Glutamatergic neuron (in vitro differentiated cells): ENCODE results near the gene FSIP1. TPM values are rescaled to one million over a fixed set of nuclear protein-coding genes. Genes with fewer than 3 reads are reported as not detected.

ENCODE experiments used
- DNase-seq: peaks from one replicate; pipeline ENCODE4 v3.0.0; 2022
- H3K27ac Mint-ChIP-seq: one replicate; pipeline ENCODE4 v1.8.0; 2020; ENCODE audit warnings: mild to moderate bottlenecking, mixed read lengths, inconsistent platforms; ENCODE audit not compliant: unreplicated experiment
- H3K27me3 Mint-ChIP-seq: one replicate; pipeline ENCODE4 v1.8.0; 2020; ENCODE audit warnings: mild to moderate bottlenecking, moderate library complexity, mixed read lengths, inconsistent platforms; ENCODE audit not compliant: unreplicated experiment
- H3K36me3 Mint-ChIP-seq: one replicate; pipeline ENCODE4 v1.8.0; 2020; ENCODE audit warnings: mild to moderate bottlenecking, mixed read lengths, inconsistent platforms; ENCODE audit not compliant: unreplicated experiment
- H3K4me1 Mint-ChIP-seq: one replicate; pipeline ENCODE4 v1.8.0; 2020; ENCODE audit warnings: mild to moderate bottlenecking, low read depth, mixed read lengths, inconsistent platforms; ENCODE audit not compliant: unreplicated experiment
- H3K4me3 Mint-ChIP-seq: one replicate; pipeline ENCODE4 v1.8.0; 2020; ENCODE audit warnings: mild to moderate bottlenecking, mixed read lengths, inconsistent platforms; ENCODE audit not compliant: unreplicated experiment
- H3K9me3 Mint-ChIP-seq: one replicate; pipeline ENCODE4 v1.8.0; 2020; ENCODE audit warnings: mild to moderate bottlenecking, moderate library complexity, mixed read lengths, inconsistent platforms; ENCODE audit not compliant: unreplicated experiment
- total RNA-seq: library from RNA; stranded (reverse); fragmentation: NEBNext Ultra II Directional; extraction: Animal tissue kit (Norgen Biotek cat#: 25700); gene quantifications from one replicate; pipeline ENCODE4 v1.2.1, GENCODE V29; 2021; ENCODE audit not compliant: unreplicated experiment
- TF ChIP-seq, protein P1 (sequence below): fragments of 200-600 bp; sonication (generic); IDR thresholded peaks from one replicate; pipeline ENCODE4 v1.5.0; 2021; ENCODE audit not compliant: partially characterized antibody, unreplicated experiment

FSIP1 gene
- total RNA-seq, 1 donor from 2014 or later, result 1.5 TPM

- Mint-ChIP-seq H3K4me3 (peak overlapping the region; percentile 50), H3K36me3 (peaks cover 5% of the 10 kb centered on the region), H3K9me3 (peaks cover 7% of the 10 kb centered on the region), H3K27me3 (peaks cover 7% of the 10 kb centered on the region), H3K4me1 (peaks cover 23% of the 10 kb centered on the region), H3K27ac (peak overlapping the region; percentile 83)
- DNase-seq, result peak; percentile 41
- TF ChIP-seq, protein P1, sequence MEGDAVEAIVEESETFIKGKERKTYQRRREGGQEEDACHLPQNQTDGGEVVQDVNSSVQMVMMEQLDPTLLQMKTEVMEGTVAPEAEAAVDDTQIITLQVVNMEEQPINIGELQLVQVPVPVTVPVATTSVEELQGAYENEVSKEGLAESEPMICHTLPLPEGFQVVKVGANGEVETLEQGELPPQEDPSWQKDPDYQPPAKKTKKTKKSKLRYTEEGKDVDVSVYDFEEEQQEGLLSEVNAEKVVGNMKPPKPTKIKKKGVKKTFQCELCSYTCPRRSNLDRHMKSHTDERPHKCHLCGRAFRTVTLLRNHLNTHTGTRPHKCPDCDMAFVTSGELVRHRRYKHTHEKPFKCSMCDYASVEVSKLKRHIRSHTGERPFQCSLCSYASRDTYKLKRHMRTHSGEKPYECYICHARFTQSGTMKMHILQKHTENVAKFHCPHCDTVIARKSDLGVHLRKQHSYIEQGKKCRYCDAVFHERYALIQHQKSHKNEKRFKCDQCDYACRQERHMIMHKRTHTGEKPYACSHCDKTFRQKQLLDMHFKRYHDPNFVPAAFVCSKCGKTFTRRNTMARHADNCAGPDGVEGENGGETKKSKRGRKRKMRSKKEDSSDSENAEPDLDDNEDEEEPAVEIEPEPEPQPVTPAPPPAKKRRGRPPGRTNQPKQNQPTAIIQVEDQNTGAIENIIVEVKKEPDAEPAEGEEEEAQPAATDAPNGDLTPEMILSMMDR, result no peak
These were observed 11.6 kb downstream of the FSIP1 start for GRCh38 chr15:39770748-39771689.

- TF ChIP-seq, protein P1, result no peak
These were observed 14.7 kb downstream of the FSIP1 start for GRCh38 chr15:39767921-39768320.

GRCh38 chr15:39761006-39761405, 21.6 kb downstream of the FSIP1 start:
- Mint-ChIP-seq H3K36me3 (no peaks in the 10 kb centered on the region), H3K27me3 (no peaks in the 10 kb centered on the region), H3K27ac (no peak overlapping the region), H3K9me3 (no peaks in the 10 kb centered on the region), H3K4me3 (no peak overlapping the region), H3K4me1 (no peaks in the 10 kb centered on the region)
- DNase-seq, result no peak
- TF ChIP-seq, protein P1, result no peak

More at GRCh38 chr15:39767921-39768320, 14.7 kb downstream of the FSIP1 start:
- no peak overlapping the region for H3K4me3 Mint-ChIP-seq
- no peak for DNase-seq
- H3K27me3 Mint-ChIP-seq, result peaks cover 5% of the 10 kb centered on the region
- no peaks in the 10 kb centered on the region for H3K36me3 Mint-ChIP-seq
- no peak overlapping the region for H3K27ac Mint-ChIP-seq
- H3K4me1 Mint-ChIP-seq, result peaks cover 23% of the 10 kb centered on the region
- peaks cover 7% of the 10 kb centered on the region for H3K9me3 Mint-ChIP-seq

- H3K27me3 Mint-ChIP-seq, result no peaks in the 10 kb centered on the region
- H3K4me1 Mint-ChIP-seq, result no peaks in the 10 kb centered on the region
- DNase-seq, result no peak
- no peak overlapping the region for H3K27ac Mint-ChIP-seq
- H3K36me3 Mint-ChIP-seq, result no peaks in the 10 kb centered on the region
- TF ChIP-seq, protein P1, result peak; percentile 86
- peaks cover 1% of the 10 kb centered on the region for H3K9me3 Mint-ChIP-seq
- no peak overlapping the region for H3K4me3 Mint-ChIP-seq
These were observed 25.7 kb downstream of the FSIP1 start for GRCh38 chr15:39756806-39757522.
